SK-N-SH treated with all-trans-retinoic acid at 6 μM for 48 hours (cell line): ENCODE data around the gene MSRB3.

Experiments used
- ATAC-seq: fragments of 200-7000 bp; cut with Tn5 transposase; 3 replicates; pipeline ENCODE4 v1.9.1; 2020; ENCODE audit warnings: mild to moderate bottlenecking, moderate library complexity
- ARNTL ChIP-seq: fragments of 450-650 bp; formaldehyde crosslinking; IDR thresholded peaks from 2 replicates; pipeline ENCODE4 v1.5.0; 2020; ENCODE audit warnings: low read depth, mild to moderate bottlenecking, moderate library complexity, borderline replicate concordance
- BACH2 ChIP-seq: fragments of 250-450 bp; sonication (Bioruptor Pico); IDR thresholded peaks from 2 replicates; pipeline ENCODE4 v1.9.0; 2021; ENCODE audit warnings: mild to moderate bottlenecking, borderline replicate concordance
- CSDC2 ChIP-seq: fragments of 250-450 bp; sonication (Bioruptor Pico); IDR thresholded peaks from 2 replicates; pipeline ENCODE4 v1.5.0; 2020; ENCODE audit warnings: mild to moderate bottlenecking, moderate library complexity
- CSRNP3 ChIP-seq: fragments of 250-450 bp; sonication (Bioruptor Pico); IDR thresholded peaks from 2 replicates; pipeline ENCODE4 v1.5.1; 2021; ENCODE audit warnings: mild to moderate bottlenecking, moderate library complexity
- ESRRG ChIP-seq: fragments of 250-450 bp; sonication (Bioruptor Pico); IDR thresholded peaks from 2 replicates; pipeline ENCODE4 v1.6.1; 2021; ENCODE audit warnings: mild to moderate bottlenecking
- GLIS3 ChIP-seq: fragments of 250-450 bp; sonication (Bioruptor Pico); IDR thresholded peaks from 2 replicates; pipeline ENCODE4 v1.5.0; 2020; ENCODE audit warnings: mild to moderate bottlenecking, moderate library complexity
- ISL1 ChIP-seq: fragments of 250-450 bp; sonication (Bioruptor Pico); IDR thresholded peaks from 2 replicates; pipeline ENCODE4 v2.1.2; 2022; ENCODE audit warnings: mild to moderate bottlenecking, moderate library complexity
- OSR1 ChIP-seq: fragments of 250-450 bp; sonication (Bioruptor Pico); IDR thresholded peaks from 2 replicates; pipeline ENCODE4 v1.8.0; 2022; ENCODE audit warnings: moderate library complexity, mild to moderate bottlenecking, inconsistent platforms
- PPARA ChIP-seq: fragments of 250-450 bp; sonication (Bioruptor Pico); IDR thresholded peaks from 2 replicates; pipeline ENCODE4 v1.5.0; 2020; ENCODE audit warnings: mild to moderate bottlenecking, borderline replicate concordance
- RARB ChIP-seq: fragments of 250-450 bp; sonication (Bioruptor Pico); IDR thresholded peaks from 2 replicates; pipeline ENCODE4 v1.8.0; 2021; ENCODE audit warnings: mild to moderate bottlenecking, moderate library complexity
- TCF4 ChIP-seq: fragments of 250-450 bp; sonication (Bioruptor Pico); IDR thresholded peaks from 2 replicates; pipeline ENCODE4 v1.8.0; 2021; ENCODE audit warnings: mild to moderate bottlenecking, moderate library complexity, borderline replicate concordance
- TOX ChIP-seq: fragments of 250-450 bp; sonication (Bioruptor Pico); IDR thresholded peaks from 2 replicates; pipeline ENCODE4 v1.8.0; 2021; ENCODE audit warnings: mild to moderate bottlenecking, moderate library complexity, borderline replicate concordance
- ZC3H10 ChIP-seq: fragments of 250-450 bp; sonication (Bioruptor Pico); IDR thresholded peaks from 2 replicates; pipeline ENCODE4 v1.5.1; 2021; ENCODE audit warnings: mild to moderate bottlenecking, moderate library complexity
- ZFP3 ChIP-seq: fragments of 250-450 bp; sonication (Bioruptor Pico); IDR thresholded peaks from 2 replicates; pipeline ENCODE4 v1.5.0; 2020; ENCODE audit warnings: mild to moderate bottlenecking, moderate library complexity
- ZFP30 ChIP-seq: fragments of 450-650 bp; formaldehyde crosslinking; IDR thresholded peaks from 2 replicates; pipeline ENCODE4 v1.5.0; 2022; ENCODE audit warnings: mild to moderate bottlenecking, moderate library complexity
- ZNF70 ChIP-seq: fragments of 450-650 bp; formaldehyde crosslinking; IDR thresholded peaks from 2 replicates; pipeline ENCODE4 v1.5.0; 2020; ENCODE audit warnings: mild to moderate bottlenecking, moderate library complexity
- ZNF8 ChIP-seq: fragments of 450-650 bp; formaldehyde crosslinking; IDR thresholded peaks from 2 replicates; pipeline ENCODE4 v1.5.0; 2020; ENCODE audit warnings: mild to moderate bottlenecking, moderate library complexity
- TF ChIP-seq, protein P1 (sequence below): fragments of 250-450 bp; sonication (Bioruptor Pico); IDR thresholded peaks from 2 replicates; pipeline ENCODE4 v1.5.0; 2020; ENCODE audit warnings: mild to moderate bottlenecking, moderate library complexity
- TF ChIP-seq, protein P2 (sequence below): fragments of 250-450 bp; sonication (Bioruptor Pico); IDR thresholded peaks from 2 replicates; pipeline ENCODE4 v1.8.0; 2020; ENCODE audit warnings: mild to moderate bottlenecking, moderate library complexity, borderline replicate concordance
- TF ChIP-seq, protein P3 (sequence below): fragments of 250-450 bp; sonication (Bioruptor Pico); IDR thresholded peaks from 2 replicates; pipeline ENCODE4 v1.8.0; 2021; ENCODE audit warnings: low read depth, mild to moderate bottlenecking, moderate library complexity, borderline replicate concordance

MSRB3 gene

GRCh38 chr12:65266408-65266807 lies 12.1 kb upstream of the MSRB3 start:
- no peak for ATAC-seq
- TF ChIP-seq ISL1 (CRISPR knock-in tag) (no peak), ZFP3 (no peak), GLIS3 (no peak), ARNTL (CRISPR knock-in tag) (no peak), CSRNP3 (CRISPR knock-in tag) (no peak), TCF4 (CRISPR knock-in tag) (no peak), ZFP30 (CRISPR knock-in tag) (no peak), CSDC2 (no peak), BACH2 (no peak), ZC3H10 (CRISPR knock-in tag) (no peak), PPARA (CRISPR knock-in tag) (no peak)
- TF ChIP-seq, protein P1, sequence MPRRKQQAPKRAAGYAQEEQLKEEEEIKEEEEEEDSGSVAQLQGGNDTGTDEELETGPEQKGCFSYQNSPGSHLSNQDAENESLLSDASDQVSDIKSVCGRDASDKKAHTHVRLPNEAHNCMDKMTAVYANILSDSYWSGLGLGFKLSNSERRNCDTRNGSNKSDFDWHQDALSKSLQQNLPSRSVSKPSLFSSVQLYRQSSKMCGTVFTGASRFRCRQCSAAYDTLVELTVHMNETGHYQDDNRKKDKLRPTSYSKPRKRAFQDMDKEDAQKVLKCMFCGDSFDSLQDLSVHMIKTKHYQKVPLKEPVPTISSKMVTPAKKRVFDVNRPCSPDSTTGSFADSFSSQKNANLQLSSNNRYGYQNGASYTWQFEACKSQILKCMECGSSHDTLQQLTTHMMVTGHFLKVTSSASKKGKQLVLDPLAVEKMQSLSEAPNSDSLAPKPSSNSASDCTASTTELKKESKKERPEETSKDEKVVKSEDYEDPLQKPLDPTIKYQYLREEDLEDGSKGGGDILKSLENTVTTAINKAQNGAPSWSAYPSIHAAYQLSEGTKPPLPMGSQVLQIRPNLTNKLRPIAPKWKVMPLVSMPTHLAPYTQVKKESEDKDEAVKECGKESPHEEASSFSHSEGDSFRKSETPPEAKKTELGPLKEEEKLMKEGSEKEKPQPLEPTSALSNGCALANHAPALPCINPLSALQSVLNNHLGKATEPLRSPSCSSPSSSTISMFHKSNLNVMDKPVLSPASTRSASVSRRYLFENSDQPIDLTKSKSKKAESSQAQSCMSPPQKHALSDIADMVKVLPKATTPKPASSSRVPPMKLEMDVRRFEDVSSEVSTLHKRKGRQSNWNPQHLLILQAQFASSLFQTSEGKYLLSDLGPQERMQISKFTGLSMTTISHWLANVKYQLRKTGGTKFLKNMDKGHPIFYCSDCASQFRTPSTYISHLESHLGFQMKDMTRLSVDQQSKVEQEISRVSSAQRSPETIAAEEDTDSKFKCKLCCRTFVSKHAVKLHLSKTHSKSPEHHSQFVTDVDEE (CRISPR knock-in tag): no peak
- TF ChIP-seq, protein P2, sequence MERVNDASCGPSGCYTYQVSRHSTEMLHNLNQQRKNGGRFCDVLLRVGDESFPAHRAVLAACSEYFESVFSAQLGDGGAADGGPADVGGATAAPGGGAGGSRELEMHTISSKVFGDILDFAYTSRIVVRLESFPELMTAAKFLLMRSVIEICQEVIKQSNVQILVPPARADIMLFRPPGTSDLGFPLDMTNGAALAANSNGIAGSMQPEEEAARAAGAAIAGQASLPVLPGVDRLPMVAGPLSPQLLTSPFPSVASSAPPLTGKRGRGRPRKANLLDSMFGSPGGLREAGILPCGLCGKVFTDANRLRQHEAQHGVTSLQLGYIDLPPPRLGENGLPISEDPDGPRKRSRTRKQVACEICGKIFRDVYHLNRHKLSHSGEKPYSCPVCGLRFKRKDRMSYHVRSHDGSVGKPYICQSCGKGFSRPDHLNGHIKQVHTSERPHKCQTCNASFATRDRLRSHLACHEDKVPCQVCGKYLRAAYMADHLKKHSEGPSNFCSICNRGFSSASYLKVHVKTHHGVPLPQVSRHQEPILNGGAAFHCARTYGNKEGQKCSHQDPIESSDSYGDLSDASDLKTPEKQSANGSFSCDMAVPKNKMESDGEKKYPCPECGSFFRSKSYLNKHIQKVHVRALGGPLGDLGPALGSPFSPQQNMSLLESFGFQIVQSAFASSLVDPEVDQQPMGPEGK (CRISPR knock-in tag): no peak

GRCh38 chr12:65269603-65270002 lies 8.9 kb upstream of the MSRB3 start:
- no peak; the same call in 2 of the 3 replicates for ATAC-seq
- TF ChIP-seq ARNTL (CRISPR knock-in tag): no peak
- no peak for TF ChIP-seq OSR1 (CRISPR knock-in tag)
- TF ChIP-seq TOX: no peak
- no peak for TF ChIP-seq RARB
- TF ChIP-seq GLIS3: no peak
- TF ChIP-seq ZFP30 (CRISPR knock-in tag): no peak
- no peak for TF ChIP-seq ESRRG
- TF ChIP-seq, protein P2 (CRISPR knock-in tag): no peak
- TF ChIP-seq ZNF8 (CRISPR knock-in tag): no peak

GRCh38 chr12:65274602-65275272 lies 3.7 kb upstream of the MSRB3 start:
- TF ChIP-seq OSR1 (CRISPR knock-in tag) (no peak), ZNF70 (CRISPR knock-in tag) (no peak), ZFP3 (no peak)
- TF ChIP-seq, protein P3, sequence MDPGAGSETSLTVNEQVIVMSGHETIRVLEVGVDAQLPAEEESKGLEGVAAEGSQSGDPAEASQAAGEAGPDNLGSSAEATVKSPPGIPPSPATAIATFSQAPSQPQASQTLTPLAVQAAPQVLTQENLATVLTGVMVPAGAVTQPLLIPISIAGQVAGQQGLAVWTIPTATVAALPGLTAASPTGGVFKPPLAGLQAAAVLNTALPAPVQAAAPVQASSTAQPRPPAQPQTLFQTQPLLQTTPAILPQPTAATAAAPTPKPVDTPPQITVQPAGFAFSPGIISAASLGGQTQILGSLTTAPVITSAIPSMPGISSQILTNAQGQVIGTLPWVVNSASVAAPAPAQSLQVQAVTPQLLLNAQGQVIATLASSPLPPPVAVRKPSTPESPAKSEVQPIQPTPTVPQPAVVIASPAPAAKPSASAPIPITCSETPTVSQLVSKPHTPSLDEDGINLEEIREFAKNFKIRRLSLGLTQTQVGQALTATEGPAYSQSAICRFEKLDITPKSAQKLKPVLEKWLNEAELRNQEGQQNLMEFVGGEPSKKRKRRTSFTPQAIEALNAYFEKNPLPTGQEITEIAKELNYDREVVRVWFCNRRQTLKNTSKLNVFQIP (CRISPR knock-in tag): no peak
- no peak for ATAC-seq
